ENCODE data around the gene SIVA1.

Gene SIVA1

DNA sequence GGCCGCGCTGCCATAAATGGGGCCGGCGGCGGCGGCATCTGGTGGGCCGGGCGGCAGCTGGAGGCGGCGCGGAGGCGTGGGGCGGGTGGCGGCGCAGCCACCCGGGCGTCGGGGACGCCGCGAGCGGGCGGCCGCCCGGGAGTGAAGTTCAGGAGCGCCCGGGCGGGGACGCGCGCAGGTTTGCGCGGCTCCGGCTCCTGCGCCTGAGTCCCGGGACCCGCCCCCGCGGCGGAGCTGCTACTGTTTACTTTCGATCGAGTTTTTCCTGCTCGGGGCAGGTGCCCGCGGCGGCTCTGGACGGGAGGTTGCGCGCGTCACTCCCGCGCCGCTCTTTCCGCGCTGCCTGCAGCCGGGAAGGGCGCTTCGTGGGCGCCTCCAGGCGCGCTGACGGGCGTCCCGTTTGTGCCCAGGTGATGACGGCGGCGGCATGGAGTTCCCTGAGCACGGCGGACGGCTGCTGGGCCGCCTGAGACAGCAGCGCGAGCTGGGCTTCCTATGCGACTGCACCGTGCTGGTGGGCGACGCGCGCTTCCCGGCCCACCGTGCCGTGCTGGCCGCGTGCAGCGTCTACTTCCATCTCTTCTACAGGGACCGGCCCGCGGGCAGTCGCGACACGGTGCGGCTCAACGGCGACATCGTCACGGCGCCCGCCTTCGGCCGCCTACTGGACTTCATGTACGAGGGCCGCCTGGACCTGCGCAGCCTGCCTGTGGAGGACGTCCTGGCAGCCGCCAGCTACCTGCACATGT lies 48.0 kb downstream of the SIVA1 start, which contains the start of gene ZBTB42:
ZBTB42 (plus strand) TSS at position 331 of the 749 bp plus-strand sequence; CDS start at position 428, 97 bp downstream.
- TF ChIP-seq TOX (CRISPR knock-in tag; IDR thresholded peaks at IDR 0.05; ENCODE audit: borderline replicate concordance) (no peak), SNAI2 (CRISPR knock-in tag; IDR thresholded peaks at IDR 0.05) (no peak), TCF4 (CRISPR knock-in tag; IDR thresholded peaks at IDR 0.05; ENCODE audit: borderline replicate concordance) (no peak), OSR1 (CRISPR knock-in tag; IDR thresholded peaks at IDR 0.05) (no peak)
- TF ChIP-seq, protein P1, sequence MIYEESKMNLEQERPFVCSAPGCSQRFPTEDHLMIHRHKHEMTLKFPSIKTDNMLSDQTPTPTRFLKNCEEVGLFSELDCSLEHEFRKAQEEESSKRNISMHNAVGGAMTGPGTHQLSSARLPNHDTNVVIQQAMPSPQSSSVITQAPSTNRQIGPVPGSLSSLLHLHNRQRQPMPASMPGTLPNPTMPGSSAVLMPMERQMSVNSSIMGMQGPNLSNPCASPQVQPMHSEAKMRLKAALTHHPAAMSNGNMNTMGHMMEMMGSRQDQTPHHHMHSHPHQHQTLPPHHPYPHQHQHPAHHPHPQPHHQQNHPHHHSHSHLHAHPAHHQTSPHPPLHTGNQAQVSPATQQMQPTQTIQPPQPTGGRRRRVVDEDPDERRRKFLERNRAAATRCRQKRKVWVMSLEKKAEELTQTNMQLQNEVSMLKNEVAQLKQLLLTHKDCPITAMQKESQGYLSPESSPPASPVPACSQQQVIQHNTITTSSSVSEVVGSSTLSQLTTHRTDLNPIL (CRISPR knock-in tag; IDR thresholded peaks at IDR 0.05; ENCODE audit: low read depth), result no peak
- peak; percentile 19 for ATAC-seq

GRCh38 chr14:104801520-104802393 lies 48.8 kb downstream of the SIVA1 start:
- no peak for ATAC-seq
- TF ChIP-seq ZC3H10 (CRISPR knock-in tag; IDR thresholded peaks at IDR 0.05), result no peak

GRCh38 chr14:104802394-104803184 lies 49.6 kb downstream of the SIVA1 start:
- no peak for ATAC-seq
- TF ChIP-seq, protein P2, sequence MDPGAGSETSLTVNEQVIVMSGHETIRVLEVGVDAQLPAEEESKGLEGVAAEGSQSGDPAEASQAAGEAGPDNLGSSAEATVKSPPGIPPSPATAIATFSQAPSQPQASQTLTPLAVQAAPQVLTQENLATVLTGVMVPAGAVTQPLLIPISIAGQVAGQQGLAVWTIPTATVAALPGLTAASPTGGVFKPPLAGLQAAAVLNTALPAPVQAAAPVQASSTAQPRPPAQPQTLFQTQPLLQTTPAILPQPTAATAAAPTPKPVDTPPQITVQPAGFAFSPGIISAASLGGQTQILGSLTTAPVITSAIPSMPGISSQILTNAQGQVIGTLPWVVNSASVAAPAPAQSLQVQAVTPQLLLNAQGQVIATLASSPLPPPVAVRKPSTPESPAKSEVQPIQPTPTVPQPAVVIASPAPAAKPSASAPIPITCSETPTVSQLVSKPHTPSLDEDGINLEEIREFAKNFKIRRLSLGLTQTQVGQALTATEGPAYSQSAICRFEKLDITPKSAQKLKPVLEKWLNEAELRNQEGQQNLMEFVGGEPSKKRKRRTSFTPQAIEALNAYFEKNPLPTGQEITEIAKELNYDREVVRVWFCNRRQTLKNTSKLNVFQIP (CRISPR knock-in tag; IDR thresholded peaks at IDR 0.05; ENCODE audit: borderline replicate concordance, low read depth), result no peak
- TF ChIP-seq ARNTL (CRISPR knock-in tag; IDR thresholded peaks at IDR 0.05; ENCODE audit: borderline replicate concordance, low read depth), result no peak
- TF ChIP-seq ISL1 (CRISPR knock-in tag; IDR thresholded peaks at IDR 0.05), result no peak
- TF ChIP-seq ESRRG (CRISPR knock-in tag; IDR thresholded peaks at IDR 0.05), result no peak
- no peak for TF ChIP-seq BACH2 (CRISPR knock-in tag; IDR thresholded peaks at IDR 0.05; ENCODE audit: borderline replicate concordance)
- TF ChIP-seq PATZ1 (CRISPR knock-in tag; IDR thresholded peaks at IDR 0.05; ENCODE audit: borderline replicate concordance), result no peak
- TF ChIP-seq, protein P3, sequence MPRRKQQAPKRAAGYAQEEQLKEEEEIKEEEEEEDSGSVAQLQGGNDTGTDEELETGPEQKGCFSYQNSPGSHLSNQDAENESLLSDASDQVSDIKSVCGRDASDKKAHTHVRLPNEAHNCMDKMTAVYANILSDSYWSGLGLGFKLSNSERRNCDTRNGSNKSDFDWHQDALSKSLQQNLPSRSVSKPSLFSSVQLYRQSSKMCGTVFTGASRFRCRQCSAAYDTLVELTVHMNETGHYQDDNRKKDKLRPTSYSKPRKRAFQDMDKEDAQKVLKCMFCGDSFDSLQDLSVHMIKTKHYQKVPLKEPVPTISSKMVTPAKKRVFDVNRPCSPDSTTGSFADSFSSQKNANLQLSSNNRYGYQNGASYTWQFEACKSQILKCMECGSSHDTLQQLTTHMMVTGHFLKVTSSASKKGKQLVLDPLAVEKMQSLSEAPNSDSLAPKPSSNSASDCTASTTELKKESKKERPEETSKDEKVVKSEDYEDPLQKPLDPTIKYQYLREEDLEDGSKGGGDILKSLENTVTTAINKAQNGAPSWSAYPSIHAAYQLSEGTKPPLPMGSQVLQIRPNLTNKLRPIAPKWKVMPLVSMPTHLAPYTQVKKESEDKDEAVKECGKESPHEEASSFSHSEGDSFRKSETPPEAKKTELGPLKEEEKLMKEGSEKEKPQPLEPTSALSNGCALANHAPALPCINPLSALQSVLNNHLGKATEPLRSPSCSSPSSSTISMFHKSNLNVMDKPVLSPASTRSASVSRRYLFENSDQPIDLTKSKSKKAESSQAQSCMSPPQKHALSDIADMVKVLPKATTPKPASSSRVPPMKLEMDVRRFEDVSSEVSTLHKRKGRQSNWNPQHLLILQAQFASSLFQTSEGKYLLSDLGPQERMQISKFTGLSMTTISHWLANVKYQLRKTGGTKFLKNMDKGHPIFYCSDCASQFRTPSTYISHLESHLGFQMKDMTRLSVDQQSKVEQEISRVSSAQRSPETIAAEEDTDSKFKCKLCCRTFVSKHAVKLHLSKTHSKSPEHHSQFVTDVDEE (CRISPR knock-in tag; IDR thresholded peaks at IDR 0.05), result no peak
- no peak for TF ChIP-seq ZFP3 (CRISPR knock-in tag; IDR thresholded peaks at IDR 0.05)
- TF ChIP-seq, protein P1 (CRISPR knock-in tag; IDR thresholded peaks at IDR 0.05; ENCODE audit: low read depth), result no peak
- no peak for TF ChIP-seq ZNF565 (CRISPR knock-in tag; conservative IDR thresholded peaks at IDR 0.05; ENCODE audit: low read depth)
- TF ChIP-seq ZC3H10 (CRISPR knock-in tag; IDR thresholded peaks at IDR 0.05), result no peak
- no peak for TF ChIP-seq PPARA (CRISPR knock-in tag; IDR thresholded peaks at IDR 0.05; ENCODE audit: borderline replicate concordance)
- no peak for TF ChIP-seq CSDC2 (CRISPR knock-in tag; IDR thresholded peaks at IDR 0.05)

All from SK-N-SH treated with all-trans-retinoic acid at 6 μM for 48 hours (cell line).